ENCODE results near the gene NOTUM.

GRCh38 chr17:81932333-81932983 is 28.5 kb downstream of the NOTUM start:
- no peak for TF ChIP-seq EZH2phosphoT487 (IDR thresholded peaks at IDR 0.05; ENCODE audit: borderline replicate concordance, low read length)
- TF ChIP-seq CTCF (IDR thresholded peaks at IDR 0.05; ENCODE audit: low read depth, low read length, poor library complexity, severe bottlenecking), result no peak
